Activated naive CD4-positive, alpha-beta T cell treated with anti-CD3 and anti-CD28 coated beads, Interleukin-2, amount 10 ng/mL, durations not matched to agents 7 days and 5 days (primary cell): Measurements from ENCODE around the gene DCX.

Source experiments
- CTCF ChIA-PET: fragments of 350-600 bp; sonication (Branson Sonifier 250); formaldehyde crosslinking; loops from one replicate; lab custom pipeline; 2021; ENCODE audit warnings: antibody characterized with exemption; lab: Charles Lee
- DNase-seq: peaks from one replicate; pipeline ENCODE4 v3.0.0-alpha.2; 2020
- H3K27ac Mint-ChIP-seq: one replicate; pipeline ENCODE4 v1.8.0; 2021; ENCODE audit warnings: mild to moderate bottlenecking, moderate library complexity, mixed read lengths
- H3K27me3 Mint-ChIP-seq: one replicate; pipeline ENCODE4 v1.8.0; 2021; ENCODE audit warnings: mild to moderate bottlenecking, mixed read lengths
- H3K36me3 Mint-ChIP-seq: one replicate; pipeline ENCODE4 v1.8.0; 2021; ENCODE audit warnings: mixed read lengths
- H3K4me1 Mint-ChIP-seq: one replicate; pipeline ENCODE4 v1.8.0; 2021; ENCODE audit warnings: mixed read lengths
- H3K4me3 Mint-ChIP-seq: one replicate; pipeline ENCODE4 v1.8.0; 2021; ENCODE audit warnings: mild to moderate bottlenecking, moderate library complexity, mixed read lengths
- H3K9me3 Mint-ChIP-seq: one replicate; pipeline ENCODE4 v1.8.0; 2021; ENCODE audit warnings: mixed read lengths

DCX gene

DNA sequence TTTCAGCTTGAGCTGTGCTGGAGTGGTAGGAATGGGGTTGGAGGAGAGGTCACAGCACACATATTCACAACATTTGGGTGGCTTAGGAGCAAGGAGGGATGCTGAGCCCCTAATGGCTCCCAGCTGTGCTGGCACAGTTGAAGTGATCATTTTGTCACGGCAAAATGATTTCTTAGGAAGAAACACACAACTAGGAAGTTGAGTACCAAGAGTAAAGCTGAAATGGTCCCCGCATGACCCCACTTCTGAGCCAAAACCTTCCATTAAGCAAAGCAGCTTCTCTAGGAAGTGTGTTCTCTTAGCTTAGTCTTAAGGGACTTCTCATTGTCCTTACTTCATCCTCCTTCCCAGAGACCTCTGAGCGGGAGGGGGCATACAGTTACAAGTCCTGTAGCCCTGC is 154.3 kb downstream of the DCX start:
- H3K36me3 Mint-ChIP-seq: no peaks in the 10 kb centered on the region
- CTCF ChIA-PET: no interaction called here
- no peak overlapping the region for H3K4me3 Mint-ChIP-seq
- no peaks in the 10 kb centered on the region for H3K4me1 Mint-ChIP-seq
- no peak for DNase-seq
- H3K27ac Mint-ChIP-seq: no peak overlapping the region
- no peaks in the 10 kb centered on the region for H3K27me3 Mint-ChIP-seq
- no peaks in the 10 kb centered on the region for H3K9me3 Mint-ChIP-seq

DNA sequence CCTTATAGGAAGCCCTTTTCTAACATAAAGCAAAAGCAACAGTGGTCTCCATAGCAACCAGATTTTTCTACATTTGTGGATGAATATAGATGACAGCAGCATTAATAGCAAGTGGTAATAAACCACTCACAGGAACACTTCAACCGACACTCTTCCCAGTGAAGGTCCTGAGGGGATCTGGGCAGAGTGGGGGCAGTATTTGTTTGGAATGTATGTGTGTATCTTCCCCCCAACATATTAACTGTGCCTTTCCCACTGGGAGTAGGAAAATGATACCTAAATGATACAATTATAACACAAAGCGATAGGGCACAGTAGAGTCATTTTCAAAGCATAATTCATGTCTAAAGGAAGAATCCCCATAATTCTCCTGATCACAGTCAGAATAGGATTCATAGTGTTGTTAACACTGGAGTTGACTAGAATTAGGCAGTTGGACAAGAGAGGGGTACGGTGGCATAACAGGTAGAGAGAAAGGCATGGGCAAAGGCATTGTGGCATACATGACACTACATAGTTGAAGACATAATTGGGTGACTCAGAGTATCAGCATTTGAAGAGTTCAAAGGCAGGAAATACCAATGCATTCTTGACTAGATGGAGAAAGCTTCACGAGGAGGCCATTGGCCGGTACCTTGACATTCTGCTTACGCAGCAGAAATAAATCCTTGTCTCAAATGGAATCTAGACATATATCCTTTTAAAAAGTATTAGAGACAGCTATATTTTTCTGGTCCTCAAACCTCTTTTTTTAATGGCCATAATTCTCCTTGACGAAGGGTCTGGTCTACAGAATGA is 156.9 kb downstream of the DCX start:
- DNase-seq: no peak
- H3K36me3 Mint-ChIP-seq: no peaks in the 10 kb centered on the region
- H3K4me3 Mint-ChIP-seq: no peak overlapping the region
- no peaks in the 10 kb centered on the region for H3K4me1 Mint-ChIP-seq
- H3K27me3 Mint-ChIP-seq: no peaks in the 10 kb centered on the region
- CTCF ChIA-PET: no interaction called here
- H3K27ac Mint-ChIP-seq: no peak overlapping the region
- H3K9me3 Mint-ChIP-seq: no peaks in the 10 kb centered on the region

DNA sequence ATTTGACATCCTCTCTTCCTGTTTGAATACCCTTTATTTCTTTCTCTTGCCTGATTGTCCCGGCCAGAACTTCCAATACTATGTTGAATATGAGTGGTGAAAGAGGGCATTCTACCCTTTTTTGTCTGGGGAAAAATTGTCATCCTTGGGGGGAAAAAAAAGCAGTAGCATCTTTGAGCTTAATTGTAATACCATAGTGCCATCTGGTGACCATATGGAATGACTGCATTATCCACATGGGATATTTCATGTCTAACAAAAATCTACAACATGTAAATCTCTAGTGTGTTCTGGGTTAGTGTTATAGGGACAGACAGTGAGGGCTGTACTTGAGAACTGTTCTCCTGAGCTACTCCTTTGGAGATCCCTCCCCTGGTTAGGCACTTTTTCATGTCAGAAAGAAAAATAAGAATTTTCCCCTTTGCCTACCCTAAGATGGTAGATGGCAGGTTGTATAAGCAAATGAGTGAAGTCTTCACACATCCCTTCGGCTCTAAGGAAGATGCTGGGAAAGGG is 167.7 kb downstream of the DCX start:
- no peaks in the 10 kb centered on the region for H3K36me3 Mint-ChIP-seq
- no peak for DNase-seq
- no peaks in the 10 kb centered on the region for H3K27me3 Mint-ChIP-seq
- H3K4me3 Mint-ChIP-seq: no peak overlapping the region
- H3K27ac Mint-ChIP-seq: no peak overlapping the region
- H3K9me3 Mint-ChIP-seq: no peaks in the 10 kb centered on the region
- CTCF ChIA-PET: interaction anchor here (1.1 to 1.5 kb wide), 6 partner anchors 76 to 390 kb away, joined by 3 to 6 read pairs (median 3); no protein-coding TSS in a partner anchor
- no peaks in the 10 kb centered on the region for H3K4me1 Mint-ChIP-seq
